OCI-LY3 (cell line): ENCODE measurements around the gene ATXN2.

Experiments
- H2AFZ ChIP-seq: fragments of 200-600, 300-600 bp; shearing (Covaris generic); 2 replicates; pipeline ENCODE4 v1.6.0; 2014; ENCODE audit warnings: antibody characterized with exemption, low read depth, low read length
- H3K27ac ChIP-seq: fragments of 200-600, 300-600 bp; sonication (generic); 2 replicates; pipeline ENCODE4 v1.5.1; 2014; ENCODE audit warnings: mild to moderate bottlenecking, low read length, moderate library complexity, mixed read lengths
- H3K27me3 ChIP-seq: fragments of 200-600, 300-600 bp; sonication (generic); 2 replicates; pipeline ENCODE4 v1.6.1; 2014; ENCODE audit warnings: low read depth, low read length, mixed read lengths
- H3K36me3 ChIP-seq: fragments of 200-600, 300-600 bp; sonication (generic); replicated peaks from 2 replicates; pipeline ENCODE3; 2014; ENCODE audit warnings: low read depth, low read length, mixed read lengths
- H3K4me1 ChIP-seq: fragments of 300-600, 200-600 bp; sonication (generic); 2 replicates; pipeline ENCODE4 v1.6.1; 2014; ENCODE audit warnings: low read length, mixed read lengths
- H3K4me2 ChIP-seq: fragments of 200-600, 300-600 bp; sonication (generic); 2 replicates; pipeline ENCODE4 v1.6.1; 2014; ENCODE audit warnings: low read length, mixed read lengths
- H3K4me3 ChIP-seq: fragments of 300-600, 200-600 bp; sonication (generic); 2 replicates; pipeline ENCODE4 v1.5.1; 2014; ENCODE audit warnings: antibody characterized with exemption, mild to moderate bottlenecking, low read length, moderate library complexity
- H3K79me2 ChIP-seq: fragments of 300-600, 200-600 bp; shearing (Covaris generic); 2 replicates; pipeline ENCODE4 v1.6.1; 2014; ENCODE audit warnings: mild to moderate bottlenecking, low read length, mixed read lengths
- H3K9ac ChIP-seq: fragments of 300-600, 200-600 bp; shearing (Covaris generic); 2 replicates; pipeline ENCODE4 v1.6.0; 2014; ENCODE audit warnings: mild to moderate bottlenecking, low read length, moderate library complexity
- H3K9me3 ChIP-seq: fragments of 200-600, 300-600 bp; shearing (Covaris generic); 2 replicates; pipeline ENCODE4 v1.6.1; 2014; ENCODE audit warnings: low read length, mixed read lengths; ENCODE audit not compliant: insufficient read depth
- H4K20me1 ChIP-seq: fragments of 200-600, 300-600 bp; sonication (generic); 2 replicates; pipeline ENCODE4 v1.6.1; 2016; ENCODE audit warnings: low read length, mixed read lengths; ENCODE audit not compliant: insufficient read depth
- CTCF ChIP-seq: fragments of 200-600, 300-600 bp; sonication (generic); IDR thresholded peaks from 2 replicates; pipeline ENCODE4 v1.5.1; 2014; ENCODE audit warnings: antibody characterized with exemption, low read length, low read depth
- EZH2phosphoT487 ChIP-seq: fragments of 200-600 bp; shearing (Covaris generic); IDR thresholded peaks from 2 replicates; pipeline ENCODE4 v1.6.1; 2018; ENCODE audit warnings: antibody characterized with exemption, mixed run types, low read depth

Gene ATXN2

GRCh38 chr12:111408686-111409402 lies 190.3 kb downstream of the ATXN2 start:
- H3K27me3 ChIP-seq = peaks cover 5% of the 10 kb centered on the region; the same call in 1 of the 2 replicates
- H4K20me1 ChIP-seq = peaks cover 67% of the 10 kb centered on the region
- peaks cover 39% of the 10 kb centered on the region for H3K4me1 ChIP-seq
- H3K4me3 ChIP-seq = no peak overlapping the region
- H3K4me2 ChIP-seq = peak overlapping the region; percentile 13; the same call in 1 of the 2 replicates
- H3K27ac ChIP-seq = no peak overlapping the region
- peaks cover 74% of the 10 kb centered on the region for H3K79me2 ChIP-seq
- no peak overlapping the region for H2AFZ ChIP-seq
- H3K9me3 ChIP-seq = no peaks in the 10 kb centered on the region
- H3K36me3 ChIP-seq = no peaks in the 10 kb centered on the region
- no peak overlapping the region for H3K9ac ChIP-seq
- TF ChIP-seq CTCF (no peak), EZH2phosphoT487 (no peak)

GRCh38 chr12:111408116-111408440 lies 191.0 kb downstream of the ATXN2 start:
- H2AFZ ChIP-seq = no peak overlapping the region
- H3K9me3 ChIP-seq = no peaks in the 10 kb centered on the region
- peaks cover 5% of the 10 kb centered on the region; the same call in 1 of the 2 replicates for H3K27me3 ChIP-seq
- H3K9ac ChIP-seq = no peak overlapping the region
- no peak overlapping the region for H3K27ac ChIP-seq
- TF ChIP-seq EZH2phosphoT487 = no peak
- no peak for TF ChIP-seq CTCF
- H3K4me1 ChIP-seq = peaks cover 45% of the 10 kb centered on the region
- H3K79me2 ChIP-seq = peaks cover 67% of the 10 kb centered on the region
- H3K4me2 ChIP-seq = peak overlapping the region; percentile 92
- peak overlapping the region; percentile 88; the same call in 1 of the 2 replicates for H3K4me3 ChIP-seq
- H4K20me1 ChIP-seq = peaks cover 60% of the 10 kb centered on the region
- no peaks in the 10 kb centered on the region for H3K36me3 ChIP-seq

DNA sequence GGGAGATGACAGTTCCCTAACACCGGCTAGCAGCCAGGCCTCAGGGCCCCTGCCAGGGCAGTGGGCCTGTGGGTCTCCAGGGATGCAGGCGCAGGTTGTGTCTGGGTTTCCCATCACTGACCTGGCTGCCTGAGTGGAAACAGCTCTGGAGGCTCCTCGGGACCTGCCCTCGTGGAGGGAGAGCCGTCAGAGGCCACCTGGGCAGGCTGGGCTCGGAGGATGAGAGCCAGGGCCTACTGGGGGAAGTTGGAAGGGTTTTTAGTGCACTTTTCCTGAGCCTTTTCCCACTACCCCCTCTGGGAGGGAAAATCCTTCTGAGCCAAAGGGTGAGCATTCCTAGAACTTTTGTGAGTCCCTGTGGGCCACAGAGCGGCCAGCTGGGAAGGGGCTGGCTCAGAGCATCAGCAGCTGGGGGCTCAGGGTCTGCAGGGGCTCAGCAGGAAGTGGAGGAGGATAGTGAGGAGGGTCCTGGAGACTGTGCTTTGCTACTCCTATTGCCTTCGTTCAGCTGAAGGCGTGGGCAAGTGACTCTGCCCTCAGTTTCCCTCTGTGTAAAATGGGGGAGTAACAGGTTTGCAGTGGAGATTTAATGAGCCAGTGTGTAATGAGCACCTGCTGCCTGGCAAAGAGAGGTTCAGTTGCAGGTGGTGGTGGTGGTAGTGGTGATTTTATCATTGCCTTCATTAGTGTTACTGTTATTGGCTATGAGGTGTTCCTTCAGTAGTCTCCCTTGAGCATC lies 191.6 kb downstream of the ATXN2 start:
- no peak overlapping the region for H2AFZ ChIP-seq
- H3K9ac ChIP-seq = peak overlapping the region; percentile 87
- no peaks in the 10 kb centered on the region for H3K9me3 ChIP-seq
- H4K20me1 ChIP-seq = peaks cover 54% of the 10 kb centered on the region
- H3K27me3 ChIP-seq = peaks cover 5% of the 10 kb centered on the region; the same call in 1 of the 2 replicates
- no peaks in the 10 kb centered on the region for H3K36me3 ChIP-seq
- peaks cover 47% of the 10 kb centered on the region for H3K4me1 ChIP-seq
- peaks cover 63% of the 10 kb centered on the region for H3K79me2 ChIP-seq
- H3K4me3 ChIP-seq = peak overlapping the region; percentile 88
- peak overlapping the region; percentile 12; the same call in 1 of the 2 replicates for H3K27ac ChIP-seq
- H3K4me2 ChIP-seq = peak overlapping the region; percentile 92
- no peak for TF ChIP-seq EZH2phosphoT487
- no peak for TF ChIP-seq CTCF
